NCI-H774 (cell line): Measurements from ENCODE around the gene LMNTD1.
"Not testable (repeated sequence)": the region's sequence is repeated elsewhere in the genome, so short reads cannot be mapped to it uniquely, and the experiment has no call there.

Source experiments
- DNase-seq: peaks from one replicate; lab custom pipeline; 2025; lab: John Stamatoyannopoulos, UW

Gene LMNTD1

GRCh38 chr12:25491396-25492325, 61.4 kb downstream of the LMNTD1 start:
- no peak for DNase-seq

GRCh38 chr12:25488956-25489870, 63.9 kb downstream of the LMNTD1 start:
- not testable (repeated sequence) for DNase-seq

GRCh38 chr12:25482625-25483024, 70.5 kb downstream of the LMNTD1 start:
- peak; percentile 18 for DNase-seq

GRCh38 chr12:25480145-25480544, 72.9 kb downstream of the LMNTD1 start:
- DNase-seq, result no peak

GRCh38 chr12:25477217-25477616, 75.9 kb downstream of the LMNTD1 start:
- no peak for DNase-seq

GRCh38 chr12:25472453-25472852, 80.6 kb downstream of the LMNTD1 start:
- no peak for DNase-seq

GRCh38 chr12:25469861-25470260, 83.2 kb downstream of the LMNTD1 start:
- no peak for DNase-seq

GRCh38 chr12:25469368-25469767, 83.7 kb downstream of the LMNTD1 start:
- no peak for DNase-seq

GRCh38 chr12:25463521-25463920, 89.6 kb downstream of the LMNTD1 start:
- DNase-seq, result no peak

- DNase-seq, result no peak
Measured at GRCh38 chr12:25463005-25463404, 90.1 kb downstream of the LMNTD1 start.

GRCh38 chr12:25459541-25459951, 93.5 kb downstream of the LMNTD1 start:
- no peak for DNase-seq

- peak; percentile 37 for DNase-seq
Measured at GRCh38 chr12:25458047-25458552, 95.0 kb downstream of the LMNTD1 start.

- no peak for DNase-seq
Measured at GRCh38 chr12:25456474-25456873, 96.6 kb downstream of the LMNTD1 start.

GRCh38 chr12:25455696-25456095, 97.4 kb downstream of the LMNTD1 start:
- DNase-seq, result no peak

- DNase-seq, result no peak
Measured at GRCh38 chr12:25449007-25449406, 104.1 kb downstream of the LMNTD1 start.

GRCh38 chr12:25447046-25447445, 106.0 kb downstream of the LMNTD1 start:
- no peak for DNase-seq

- no peak for DNase-seq
Measured at GRCh38 chr12:25438638-25439037, 114.4 kb downstream of the LMNTD1 start.

GRCh38 chr12:25436206-25437030, 116.7 kb downstream of the LMNTD1 start:
- DNase-seq, result peak; percentile 54

GRCh38 chr12:25435431-25435830, 117.7 kb downstream of the LMNTD1 start:
- DNase-seq, result no peak

GRCh38 chr12:25434515-25434914, 118.6 kb downstream of the LMNTD1 start:
- DNase-seq, result no peak

- no peak for DNase-seq
Measured at GRCh38 chr12:25433581-25434325, 119.3 kb downstream of the LMNTD1 start.
